IMR-90 (cell line): ENCODE results near the gene VMAC. TPM values are rescaled to one million over a fixed set of nuclear protein-coding genes. Genes with fewer than 3 reads are reported as not detected.

Source experiments
- ATAC-seq: fragments of 200-7000 bp; cut with Tn5 transposase; 2 replicates; pipeline ENCODE4 v1.9.1; 2020; ENCODE audit warnings: low read depth, mild to moderate bottlenecking, moderate library complexity
- BruUV-seq: library from RNA; stranded (reverse); fragments of 400-500 nt; replicated peaks from 2 replicates; lab custom pipeline; 2021; lab: Mats Ljungman, UMichigan
- CTCF ChIA-PET: fragments of 300-600 bp; formaldehyde crosslinking; extraction: SDS; loops from one replicate; lab custom pipeline; 2021; ENCODE audit warnings: antibody characterized with exemption; lab: Yijun Ruan, JAX
- POLR2A ChIA-PET: fragments of 300-600 bp; sonication (Branson Sonifier 250); formaldehyde crosslinking; loops from one replicate; lab custom pipeline; 2022; ENCODE audit warnings: antibody characterized with exemption; ENCODE audit not compliant: unreplicated experiment; lab: Charles Lee
- DNase-seq: peaks from one replicate; pipeline ENCODE4 v3.0.0; 2013
- H2AFZ ChIP-seq: replicated peaks from 2 replicates; pipeline ENCODE3; 2013; ENCODE audit warnings: low read length, mild to moderate bottlenecking; ENCODE audit not compliant: poor library complexity
- H2AK5ac ChIP-seq: 2 replicates; pipeline ENCODE4 v1.6.1; 2013; ENCODE audit warnings: low read depth, low read length, inconsistent platforms
- H2AK9ac ChIP-seq: replicated peaks from 2 replicates; pipeline ENCODE3; 2013; ENCODE audit warnings: mild to moderate bottlenecking, low read depth, low read length, moderate library complexity; ENCODE audit not compliant: poor library complexity
- H2BK120ac ChIP-seq: 2 replicates; pipeline ENCODE4 v1.6.1; 2013; ENCODE audit warnings: low read depth, low read length, inconsistent platforms
- H2BK15ac ChIP-seq: 3 replicates; pipeline ENCODE4 v1.6.1; 2013; ENCODE audit warnings: low read depth, low read length, inconsistent platforms
- H2BK20ac ChIP-seq: 2 replicates; pipeline ENCODE4 v1.6.1; 2013; ENCODE audit warnings: low read depth, mild to moderate bottlenecking, inconsistent platforms, low read length, moderate library complexity
- H2BK5ac ChIP-seq: 2 replicates; pipeline ENCODE4 v1.6.1; 2013; ENCODE audit warnings: mild to moderate bottlenecking, low read depth, low read length, inconsistent platforms; ENCODE audit not compliant: poor library complexity, severe bottlenecking
- H3K14ac ChIP-seq: replicated peaks from 2 replicates; pipeline ENCODE4 v1.6.1; 2013; ENCODE audit warnings: low read depth, low read length, inconsistent platforms
- H3K18ac ChIP-seq: 2 replicates; pipeline ENCODE4 v1.6.1; 2013; ENCODE audit warnings: low read depth, low read length, control low read depth
- H3K23ac ChIP-seq: 2 replicates; pipeline ENCODE4 v1.6.1; 2013; ENCODE audit warnings: low read depth, low read length, inconsistent platforms
- H3K27ac ChIP-seq: 2 replicates; pipeline ENCODE4 v1.5.1; 2013; ENCODE audit warnings: mild to moderate bottlenecking, control low read depth, low read length; ENCODE audit not compliant: insufficient read depth
- H3K27me3 ChIP-seq: 2 replicates; pipeline ENCODE4 v1.6.1; 2013; ENCODE audit warnings: low read length; ENCODE audit not compliant: control insufficient read depth, insufficient read depth
- H3K36me3 ChIP-seq: 2 replicates; pipeline ENCODE4 v1.6.1; 2013; ENCODE audit warnings: low read length, mixed read lengths; ENCODE audit not compliant: control insufficient read depth, insufficient read depth
- H3K4ac ChIP-seq: 2 replicates; pipeline ENCODE4 v1.6.1; 2013; ENCODE audit warnings: low read depth, low read length, inconsistent platforms
- H3K4me1 ChIP-seq: 2 replicates; pipeline ENCODE4 v1.6.1; 2013; ENCODE audit warnings: low read length, mixed read lengths; ENCODE audit not compliant: control insufficient read depth, insufficient read depth
- H3K4me2 ChIP-seq: 2 replicates; pipeline ENCODE4 v1.6.1; 2013; ENCODE audit warnings: low read depth, mild to moderate bottlenecking, control low read depth, low read length, moderate library complexity
- H3K4me3 ChIP-seq: 2 replicates; pipeline ENCODE4 v1.5.1; 2013; ENCODE audit warnings: low read depth, mild to moderate bottlenecking, control low read depth, low read length, moderate library complexity; ENCODE audit not compliant: insufficient read depth
- H3K56ac ChIP-seq: 2 replicates; pipeline ENCODE4 v1.6.1; 2013; ENCODE audit warnings: low read length, inconsistent platforms; ENCODE audit not compliant: insufficient read depth; ENCODE audit errors: extremely low read depth
- H3K79me1 ChIP-seq, 2 experiments: 2 replicates each; pipeline ENCODE4 v1.6.1; 2013; ENCODE audit warnings: low read length in 2 of 2, inconsistent platforms in 1 of 2, low read depth in 1 of 2
- H3K9ac ChIP-seq: 2 replicates; pipeline ENCODE4 v1.6.1; 2013; ENCODE audit warnings: low read depth, low read length, control low read depth
- H3K9me1 ChIP-seq: 2 replicates; pipeline ENCODE4 v1.6.1; 2013; ENCODE audit warnings: low read length, inconsistent platforms; ENCODE audit not compliant: insufficient read depth
- H3K9me3 ChIP-seq: 2 replicates; pipeline ENCODE4 v1.6.1; 2013; ENCODE audit warnings: low read length; ENCODE audit not compliant: control insufficient read depth, insufficient read depth
- H4K20me1 ChIP-seq: 2 replicates; pipeline ENCODE4 v1.6.1; 2013; ENCODE audit warnings: low read length, inconsistent platforms; ENCODE audit not compliant: insufficient read depth
- H4K5ac ChIP-seq: 2 replicates; pipeline ENCODE4 v1.6.1; 2013; ENCODE audit warnings: mild to moderate bottlenecking, low read depth, low read length, control low read depth
- H4K8ac ChIP-seq, 2 experiments: 2 replicates each; pipeline ENCODE4 v1.6.1; 2013; ENCODE audit warnings: low read depth in 2 of 2, low read length in 2 of 2, control low read depth in 1 of 2, inconsistent platforms in 1 of 2
- H4K91ac ChIP-seq: 2 replicates; pipeline ENCODE4 v1.6.1; 2013; ENCODE audit warnings: low read depth, low read length, inconsistent platforms; ENCODE audit not compliant: insufficient read depth
- CTCF ChIP-seq: conservative IDR thresholded peaks from 2 replicates; pipeline ENCODE4 v1.5.1; 2012; ENCODE audit warnings: mild to moderate bottlenecking, low read depth, low read length, improper control_type of control experiment
- ELK1 ChIP-seq: fragments of 150-350 bp; IDR thresholded peaks from 2 replicates; pipeline ENCODE4 v1.6.1; 2016; ENCODE audit warnings: low read depth, mild to moderate bottlenecking, low read length, moderate library complexity, borderline replicate concordance
- MAFK ChIP-seq: IDR thresholded peaks from 2 replicates; pipeline ENCODE4 v1.6.1; 2012; ENCODE audit warnings: low read depth, low read length, improper control_type of control experiment
- RAD21 ChIP-seq: IDR thresholded peaks from 2 replicates; pipeline ENCODE4 v1.6.1; 2012; ENCODE audit warnings: low read length, improper control_type of control experiment
- RFX5 ChIP-seq: IDR thresholded peaks from 2 replicates; pipeline ENCODE4 v1.8.0; 2012; ENCODE audit warnings: low read depth, mild to moderate bottlenecking, low read length, moderate library complexity
- SMC3 ChIP-seq: fragments of 150-350 bp; IDR thresholded peaks from 2 replicates; pipeline ENCODE4 v1.6.1; 2016; ENCODE audit warnings: low read depth, mild to moderate bottlenecking, antibody characterized with exemption, low read length, moderate library complexity
- WGBS, 2 experiments: methylation state at CpG; one replicate each; pipeline versions ENCODE4 v1.1.5 to v1.1.7; 2013; ENCODE audit warnings: missing lambda C conversion rate in 2 of 2; ENCODE audit not compliant: insufficient read length in 1 of 2; ENCODE audit errors: extremely low coverage in 2 of 2; 5-methylcytosine and 5-hydroxymethylcytosine counted together
- dilution Hi-C: fragments of 300-500 bp; cut with HindIII; formaldehyde crosslinking; loops from one replicate; pipeline ENCODE4 v1.14.3; 2018; ENCODE audit warnings: low sequenced_read_pairs; ENCODE audit not compliant: unreplicated experiment
- in situ Hi-C: fragments of 300-500 bp; cut with MboI; formaldehyde crosslinking; loops from 3 replicates; pipeline ENCODE4 v1.14.3; 2019; ENCODE audit warnings: low sequenced_read_pairs, inconsistent platforms, mixed read lengths
- intact Hi-C: fragments of 100-400 bp; cut with micrococcal nuclease; formaldehyde crosslinking; loops from 2 replicates; pipeline ENCODE4 v1.10.0; 2022
- polyA plus RNA-seq, 3 experiments: library from polyadenylated mRNA; depleted of rRNA; stranded (reverse); fragments of >200 nt; gene quantifications; 2 replicates each; pipeline ENCODE4 v1.2.3, GENCODE V29; 2012; ENCODE audit warnings: low replicate concordance in 1 of 3
- total RNA-seq: library from RNA; depleted of rRNA; stranded (reverse); fragments of >200 nt; gene quantifications from 2 replicates; pipeline ENCODE4 v1.2.3, GENCODE V29; 2012

Gene VMAC
- total and polyA plus RNA-seq, 2 of the 4 experiments (the other 2 are of a cell fraction) = 1.4 to 3.1 TPM

- Histone ChIP-seq H2AFZ (no peak overlapping the region), H4K91ac (no peak overlapping the region), H3K56ac (no peak overlapping the region), H3K4me2 (no peak overlapping the region), H3K4me1 (peaks cover 11% of the 10 kb centered on the region), H2BK15ac (no peak overlapping the region), H3K9ac (no peak overlapping the region), H4K8ac (no peak overlapping the region), H4K20me1 (0 out of 2 replicates have a peak, but pooled peaks cover 4% of the 10 kb centered on the region), H3K4me3 (no peak overlapping the region), H2BK5ac (no peak overlapping the region), H2BK20ac (no peak overlapping the region), H3K18ac (no peak overlapping the region), H3K27me3 (no peaks in the 10 kb centered on the region), H2AK9ac (no peak overlapping the region), H3K23ac (no peak overlapping the region), H4K5ac (no peak overlapping the region), H3K9me1 (peaks cover 4% of the 10 kb centered on the region; the same call in 1 of the 2 replicates), H2AK5ac (no peak overlapping the region), H2BK120ac (no peak overlapping the region), H3K79me1 (peaks cover 0 to 13% of the 10 kb centered on the region in 2 experiments; a peak in 2 of 4 replicates), H3K9me3 (no peaks in the 10 kb centered on the region), H3K27ac (no peak overlapping the region), H3K36me3 (peaks cover 25% of the 10 kb centered on the region; the same call in 1 of the 2 replicates), H3K4ac (no peak overlapping the region), H3K14ac (no peak overlapping the region)
- DNase-seq (no peak), ATAC-seq (no peak)
- no peak for TF ChIP-seq RAD21
- no peak for TF ChIP-seq ELK1
- TF ChIP-seq MAFK = no peak
- no peak for TF ChIP-seq SMC3
- no peak for TF ChIP-seq CTCF
- TF ChIP-seq RFX5 = no peak
- intact Hi-C loops = no loop called here
- ChIA-PET CTCF (no interaction called here), POLR2A (no interaction called here)
- no CpG with 5 or more reads among the region's 1 CpG for WGBS, 2 experiments
- in situ Hi-C loops = no loop called here
- dilution Hi-C loops = no loop called here
- no TSS peak for BruUV-seq
These were observed 5.9 kb downstream of the VMAC start for GRCh38 chr19:5910638-5910907.
